ENCODE data around the gene CCDC85C.

The CCDC85C gene

DNA sequence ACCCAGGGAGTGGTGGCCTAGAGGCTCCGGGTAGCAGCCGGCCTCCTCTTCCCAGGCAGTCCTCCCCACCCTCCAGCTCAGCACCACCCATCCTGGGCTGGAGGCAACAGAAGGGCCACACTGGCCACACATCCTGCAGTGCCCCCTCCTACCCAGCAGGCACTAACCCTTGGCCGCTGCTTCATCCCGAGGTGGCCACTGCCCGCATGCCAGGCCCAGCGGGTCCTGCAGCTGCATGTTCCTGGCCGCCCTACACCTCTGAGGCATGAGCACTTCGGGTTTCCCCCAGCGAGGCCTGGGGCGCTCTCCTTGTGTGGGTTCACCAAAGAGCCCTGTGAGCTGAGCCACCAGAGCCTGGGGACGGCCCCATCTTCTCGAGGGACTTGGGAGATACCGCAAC lies 61.4 kb downstream of the CCDC85C start:
- Histone ChIP-seq H3K4me3 (ENCODE audit: low read length) (no peak overlapping the region), H2AFZ (ENCODE audit: low read depth, low read length) (no peak overlapping the region), H3K4me1 (ENCODE audit: insufficient read depth, low read length) (peaks cover 31% of the 10 kb centered on the region), H3K9me3 (ENCODE audit: low read length) (no peaks in the 10 kb centered on the region), H3K27me3 (ENCODE audit: insufficient read depth, low read length) (no peaks in the 10 kb centered on the region), H3K36me3 (ENCODE audit: insufficient read depth, low read length) (no peaks in the 10 kb centered on the region)

DNA sequence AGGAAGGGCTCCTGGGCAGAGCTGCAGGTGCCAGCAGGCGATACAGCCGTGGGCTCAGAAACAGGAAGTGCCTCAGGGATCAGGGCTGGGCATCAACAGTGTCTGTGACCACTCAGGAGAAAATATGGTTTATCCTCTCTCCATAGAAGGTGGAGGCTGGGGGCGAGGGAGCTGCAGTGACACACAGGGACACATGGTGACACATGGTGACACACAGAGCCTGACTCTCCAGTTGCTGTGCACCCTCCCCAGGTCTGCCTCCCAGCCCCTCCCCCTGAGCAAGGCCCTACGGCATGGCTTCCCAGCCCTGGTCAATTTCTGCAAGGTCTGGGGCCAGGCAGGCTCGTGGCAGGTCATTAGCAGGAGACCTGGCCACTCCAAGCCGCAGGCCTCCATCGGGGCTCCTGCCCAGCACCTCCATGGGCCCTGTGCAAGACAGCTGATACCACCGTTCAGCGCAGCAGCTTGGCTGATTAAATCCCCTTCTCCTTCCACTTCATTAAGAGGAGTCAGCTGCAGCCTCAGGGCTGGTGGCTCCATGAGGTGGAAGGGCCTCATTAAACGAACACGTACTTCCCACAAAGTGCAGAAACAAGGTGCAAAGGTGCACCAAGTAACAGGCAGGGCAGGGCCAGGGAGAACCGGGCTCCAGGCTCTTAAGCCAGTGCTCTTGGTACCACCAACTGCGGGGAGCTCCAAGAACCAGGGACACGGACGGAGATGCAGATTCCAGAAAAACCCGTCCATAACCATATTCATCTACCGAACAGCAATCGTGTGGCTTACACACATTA lies 62.1 kb downstream of the CCDC85C start:
- no peak overlapping the region for H2AFZ ChIP-seq (ENCODE audit: low read depth, low read length)
- H3K4me1 ChIP-seq (ENCODE audit: insufficient read depth, low read length) = peaks cover 38% of the 10 kb centered on the region
- no peaks in the 10 kb centered on the region for H3K9me3 ChIP-seq (ENCODE audit: low read length)
- H3K36me3 ChIP-seq (ENCODE audit: insufficient read depth, low read length) = no peaks in the 10 kb centered on the region
- no peaks in the 10 kb centered on the region for H3K27me3 ChIP-seq (ENCODE audit: insufficient read depth, low read length)
- H3K4me3 ChIP-seq (ENCODE audit: low read length) = no peak overlapping the region

DNA sequence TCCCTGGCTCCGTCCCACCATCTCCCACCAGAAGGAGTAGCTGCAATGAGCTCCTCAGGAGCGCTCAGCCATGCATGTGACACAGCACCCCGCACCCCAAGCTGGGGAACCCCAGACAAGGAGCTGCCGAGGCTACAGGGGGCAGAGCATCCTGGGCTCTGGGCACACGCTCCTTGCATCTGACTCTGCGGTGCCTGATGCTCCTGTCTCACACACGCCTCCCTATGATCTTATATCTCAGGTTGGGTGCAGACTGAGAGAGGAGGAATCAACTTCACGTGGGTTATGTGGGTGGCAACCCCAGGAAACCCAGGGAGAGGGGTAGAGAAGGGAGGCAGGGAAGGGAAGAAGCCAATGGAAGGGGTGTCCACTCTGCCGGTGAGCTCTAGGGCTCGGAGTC lies 62.8 kb downstream of the CCDC85C start:
- H3K9me3 ChIP-seq (ENCODE audit: low read length) = no peaks in the 10 kb centered on the region

DNA sequence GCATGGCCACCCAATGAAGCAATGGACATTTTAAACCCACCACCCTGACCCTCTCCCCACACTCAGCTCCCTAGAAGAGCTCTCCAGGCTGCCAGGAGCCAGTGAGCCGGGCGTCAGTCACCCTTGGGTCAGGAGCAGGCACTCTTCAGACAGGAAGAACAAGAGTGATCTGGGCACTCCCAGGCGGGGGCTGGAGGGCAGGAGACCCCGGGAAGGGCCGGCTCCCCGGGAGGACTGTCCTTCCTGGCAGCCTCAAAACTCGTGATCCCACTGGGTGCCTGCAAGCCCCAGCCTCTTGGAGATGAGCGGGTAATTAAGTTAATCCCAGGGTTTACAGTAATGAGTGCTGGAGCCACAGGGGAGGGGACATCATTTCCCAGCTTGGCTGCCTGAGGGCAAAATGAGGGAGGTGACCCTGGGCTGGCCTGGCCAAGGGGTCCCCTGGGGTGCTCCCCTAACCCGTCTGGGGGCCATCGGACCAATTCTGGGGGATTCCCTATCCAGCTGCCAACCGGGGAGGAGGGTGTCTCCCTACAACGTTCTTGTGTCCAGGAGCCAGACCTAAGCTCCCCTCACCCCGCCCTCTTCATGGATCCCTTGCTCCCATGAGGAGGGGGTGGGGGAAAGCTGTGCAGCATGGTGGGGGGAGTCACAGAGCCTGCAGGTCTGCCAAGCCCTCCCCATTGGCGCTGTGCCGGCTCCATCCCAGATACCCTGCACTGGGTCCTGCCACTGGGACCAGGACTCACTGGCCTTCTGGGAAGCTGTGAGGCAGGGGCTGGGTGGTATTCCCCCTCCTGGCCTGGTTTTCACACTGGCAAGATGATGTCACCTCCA lies 63.6 kb downstream of the CCDC85C start:
- no peaks in the 10 kb centered on the region for H3K9me3 ChIP-seq (ENCODE audit: low read length)
- no peak overlapping the region for H3K4me3 ChIP-seq (ENCODE audit: low read length)
- no peak overlapping the region for H2AFZ ChIP-seq (ENCODE audit: low read depth, low read length)
- peaks cover 40% of the 10 kb centered on the region for H3K4me1 ChIP-seq (ENCODE audit: insufficient read depth, low read length)
- H3K27me3 ChIP-seq (ENCODE audit: insufficient read depth, low read length) = no peaks in the 10 kb centered on the region
- no peaks in the 10 kb centered on the region for H3K36me3 ChIP-seq (ENCODE audit: insufficient read depth, low read length)

More for the DNA sequence above, 62.8 kb downstream of the CCDC85C start:
- Histone ChIP-seq H3K4me3 (ENCODE audit: low read length) (no peak overlapping the region), H3K27me3 (ENCODE audit: insufficient read depth, low read length) (no peaks in the 10 kb centered on the region), H3K4me1 (ENCODE audit: insufficient read depth, low read length) (peaks cover 41% of the 10 kb centered on the region), H2AFZ (ENCODE audit: low read depth, low read length) (no peak overlapping the region), H3K36me3 (ENCODE audit: insufficient read depth, low read length) (no peaks in the 10 kb centered on the region)

DNA sequence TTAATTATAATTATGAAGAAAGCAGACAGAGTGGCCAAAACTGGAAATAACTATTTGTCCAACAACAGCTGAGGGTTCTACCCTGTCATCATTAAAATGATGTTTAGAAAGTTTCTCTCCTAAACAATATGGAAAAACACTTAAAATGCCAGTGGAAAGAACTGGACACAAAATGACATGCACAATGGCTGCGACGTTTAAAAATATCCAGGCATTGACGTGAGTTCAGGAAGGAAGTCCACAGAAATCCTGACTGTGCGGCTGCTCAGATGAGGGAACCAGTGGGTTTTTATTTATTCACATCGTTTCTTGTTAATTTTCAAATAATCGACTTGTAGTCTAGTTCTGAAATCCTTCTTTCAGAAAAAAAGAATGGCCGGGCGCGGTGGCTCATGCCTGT lies 64.5 kb downstream of the CCDC85C start:
- Histone ChIP-seq H3K36me3 (ENCODE audit: insufficient read depth, low read length) (no peaks in the 10 kb centered on the region), H3K27me3 (ENCODE audit: insufficient read depth, low read length) (no peaks in the 10 kb centered on the region), H2AFZ (ENCODE audit: low read depth, low read length) (no peak overlapping the region), H3K9me3 (ENCODE audit: low read length) (no peaks in the 10 kb centered on the region), H3K4me3 (ENCODE audit: low read length) (no peak overlapping the region), H3K4me1 (ENCODE audit: insufficient read depth, low read length) (peaks cover 40% of the 10 kb centered on the region)

DNA sequence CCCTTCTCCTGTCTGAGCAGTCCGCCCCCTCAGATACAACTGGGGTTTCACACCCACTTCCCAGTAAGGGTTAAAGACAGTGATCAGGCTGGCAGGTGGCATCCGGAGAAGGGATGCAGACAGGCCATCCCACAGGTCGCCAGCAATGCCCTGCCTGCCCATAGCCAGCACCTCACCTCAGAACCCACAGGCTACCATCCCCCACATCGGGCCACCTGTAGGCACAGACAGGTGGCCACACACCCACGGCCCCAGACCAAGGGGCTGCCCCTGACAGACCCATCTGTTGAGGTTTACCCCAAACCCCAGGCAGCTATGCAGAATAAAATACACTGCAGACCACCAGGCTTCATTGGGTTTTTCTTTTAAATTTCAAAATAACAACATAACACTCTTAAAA lies 65.3 kb downstream of the CCDC85C start:
- H3K9me3 ChIP-seq (ENCODE audit: low read length) = no peaks in the 10 kb centered on the region
- H3K4me1 ChIP-seq (ENCODE audit: insufficient read depth, low read length) = peaks cover 47% of the 10 kb centered on the region
- H3K4me3 ChIP-seq (ENCODE audit: low read length) = no peak overlapping the region
- H3K27me3 ChIP-seq (ENCODE audit: insufficient read depth, low read length) = no peaks in the 10 kb centered on the region
- no peaks in the 10 kb centered on the region for H3K36me3 ChIP-seq (ENCODE audit: insufficient read depth, low read length)
- no peak overlapping the region for H2AFZ ChIP-seq (ENCODE audit: low read depth, low read length)

DNA sequence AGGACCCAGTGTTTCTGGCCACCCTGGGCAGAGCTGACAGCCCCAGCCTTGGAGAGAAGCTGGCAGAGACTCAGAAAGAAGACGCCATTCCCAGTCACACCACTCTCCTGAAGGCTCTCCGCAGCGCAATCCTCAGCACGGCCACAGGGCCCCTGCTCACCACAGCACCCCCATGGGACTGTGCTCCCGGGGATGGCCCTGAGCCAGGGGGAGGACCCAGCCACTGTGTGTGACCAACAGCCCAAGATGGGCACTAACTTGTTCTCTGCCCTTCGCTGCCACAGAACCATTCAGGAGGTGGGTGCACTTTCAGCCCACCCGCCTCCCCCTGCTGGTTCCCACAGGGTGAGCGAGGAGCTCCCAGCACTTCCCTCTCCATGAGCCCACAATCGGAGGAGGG lies 65.7 kb downstream of the CCDC85C start:
- H3K27me3 ChIP-seq (ENCODE audit: insufficient read depth, low read length) = no peaks in the 10 kb centered on the region
- peaks cover 52% of the 10 kb centered on the region for H3K4me1 ChIP-seq (ENCODE audit: insufficient read depth, low read length)
- H2AFZ ChIP-seq (ENCODE audit: low read depth, low read length) = no peak overlapping the region
- H3K36me3 ChIP-seq (ENCODE audit: insufficient read depth, low read length) = no peaks in the 10 kb centered on the region
- no peaks in the 10 kb centered on the region for H3K9me3 ChIP-seq (ENCODE audit: low read length)
- H3K4me3 ChIP-seq (ENCODE audit: low read length) = no peak overlapping the region

DNA sequence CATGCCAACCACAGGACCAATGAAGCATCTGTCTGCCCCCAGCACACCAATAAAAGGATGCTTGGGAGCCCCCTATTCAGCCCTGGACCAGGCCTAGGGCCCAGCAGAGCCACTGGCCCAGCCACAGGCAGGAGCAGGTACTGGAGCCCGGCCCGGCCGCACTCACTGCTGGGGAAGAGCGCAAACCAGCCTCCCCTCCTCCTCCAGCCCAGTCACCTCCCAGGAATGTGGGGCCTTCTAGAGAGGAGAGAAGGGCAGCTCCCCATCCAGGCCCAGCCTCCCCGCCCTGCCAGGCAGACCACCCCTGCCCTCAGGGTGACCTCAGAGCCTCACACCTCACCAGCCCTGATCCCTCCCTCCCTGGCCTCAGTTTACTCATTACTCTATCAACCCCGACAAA lies 66.6 kb downstream of the CCDC85C start:
- Histone ChIP-seq H3K9me3 (ENCODE audit: low read length) (no peaks in the 10 kb centered on the region), H3K36me3 (ENCODE audit: insufficient read depth, low read length) (no peaks in the 10 kb centered on the region), H3K4me1 (ENCODE audit: insufficient read depth, low read length) (peaks cover 59% of the 10 kb centered on the region), H3K27me3 (ENCODE audit: insufficient read depth, low read length) (no peaks in the 10 kb centered on the region), H3K4me3 (ENCODE audit: low read length) (no peak overlapping the region), H2AFZ (ENCODE audit: low read depth, low read length) (no peak overlapping the region)

DNA sequence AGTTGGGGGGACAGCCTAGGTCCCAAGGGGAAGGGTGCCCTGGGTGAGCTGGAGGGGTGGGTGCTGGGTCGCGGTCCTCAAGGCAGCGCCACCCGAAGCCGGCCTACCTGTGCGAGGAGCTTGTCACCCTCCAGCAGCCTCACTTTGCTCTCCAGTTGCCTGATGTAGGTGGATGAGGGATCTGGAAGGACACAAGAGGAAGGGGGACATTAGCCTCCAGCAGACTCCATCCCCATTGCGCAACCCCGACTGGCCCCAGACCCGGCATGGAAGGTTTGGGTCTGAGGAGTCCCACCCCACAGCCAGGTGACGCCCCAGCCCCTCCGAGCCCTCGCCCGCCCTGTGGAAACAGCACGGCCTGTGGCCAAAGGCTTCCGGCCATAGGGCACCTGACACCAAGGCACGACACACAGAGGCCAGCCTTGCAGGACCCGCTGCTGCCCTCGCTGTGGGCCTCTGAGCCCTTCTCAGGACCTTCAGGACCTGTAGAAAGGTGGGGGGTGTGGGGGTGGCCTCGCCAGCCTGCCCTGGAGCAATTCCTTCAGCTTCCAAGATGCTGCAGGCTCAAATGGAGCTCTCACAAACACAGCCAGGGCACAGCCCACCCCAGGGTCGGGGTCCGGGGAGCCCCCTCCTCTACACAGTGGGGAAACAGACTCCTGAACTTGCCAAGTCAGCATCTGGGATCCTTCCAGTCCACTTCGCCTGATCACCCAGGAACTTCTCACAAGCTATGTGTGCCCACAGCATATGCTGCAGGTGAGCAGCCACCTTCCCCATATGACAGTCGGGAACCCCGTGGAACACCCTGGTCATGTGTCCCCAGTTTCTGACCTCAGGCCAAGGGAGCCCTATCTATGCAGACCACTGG lies 67.9 kb downstream of the CCDC85C start:
- H3K36me3 ChIP-seq (ENCODE audit: insufficient read depth, low read length) = no peaks in the 10 kb centered on the region
- peaks cover 68% of the 10 kb centered on the region for H3K4me1 ChIP-seq (ENCODE audit: insufficient read depth, low read length)
- no peaks in the 10 kb centered on the region for H3K9me3 ChIP-seq (ENCODE audit: low read length)
- H3K27me3 ChIP-seq (ENCODE audit: insufficient read depth, low read length) = no peaks in the 10 kb centered on the region
- no peak overlapping the region for H2AFZ ChIP-seq (ENCODE audit: low read depth, low read length)
- H3K4me3 ChIP-seq (ENCODE audit: low read length) = no peak overlapping the region

DNA sequence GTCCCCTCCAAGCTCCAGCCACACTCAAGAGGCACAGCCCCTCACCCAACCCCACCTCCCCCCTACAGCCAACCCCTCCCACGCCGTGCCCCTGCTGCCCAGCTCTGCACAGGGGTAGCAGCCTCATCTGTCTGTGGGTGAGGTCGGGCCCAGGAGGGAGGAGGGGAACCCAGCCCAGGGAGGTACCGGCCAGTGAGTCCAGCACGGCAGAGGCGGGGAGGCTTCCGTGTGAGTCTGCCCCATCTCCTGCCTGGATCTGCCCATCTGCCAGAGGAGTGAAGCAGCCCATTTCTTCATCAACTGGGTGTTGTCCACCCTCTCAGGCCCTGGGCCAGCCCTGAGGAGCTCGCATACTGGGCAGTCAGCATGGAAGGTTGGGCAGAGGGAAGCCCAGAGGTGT lies 68.6 kb downstream of the CCDC85C start:
- H3K27me3 ChIP-seq (ENCODE audit: insufficient read depth, low read length) = no peaks in the 10 kb centered on the region
- H3K36me3 ChIP-seq (ENCODE audit: insufficient read depth, low read length) = no peaks in the 10 kb centered on the region
- H3K4me1 ChIP-seq (ENCODE audit: insufficient read depth, low read length) = peaks cover 75% of the 10 kb centered on the region
- no peaks in the 10 kb centered on the region for H3K9me3 ChIP-seq (ENCODE audit: low read length)
- H3K4me3 ChIP-seq (ENCODE audit: low read length) = no peak overlapping the region
- H2AFZ ChIP-seq (ENCODE audit: low read depth, low read length) = no peak overlapping the region

DNA sequence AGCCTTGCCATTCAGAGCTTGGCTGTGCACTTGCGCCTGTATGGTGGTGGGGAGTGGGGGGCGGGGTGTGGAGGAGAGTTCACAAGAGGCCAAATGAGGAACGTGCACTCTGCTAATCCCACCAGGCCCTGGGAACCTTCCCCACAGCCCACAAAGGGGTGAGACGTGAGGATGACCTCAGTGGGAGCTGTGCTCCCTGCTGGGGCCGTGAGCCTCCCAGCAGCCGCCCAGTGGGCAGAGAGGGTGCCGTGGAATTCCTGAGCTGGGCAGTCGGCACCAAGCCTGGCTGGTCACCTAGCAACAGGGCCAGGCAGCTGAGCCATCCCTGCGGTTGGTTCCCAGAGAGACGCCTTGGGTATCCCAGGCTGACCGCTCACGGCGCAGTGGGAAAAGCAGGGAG lies 69.1 kb downstream of the CCDC85C start:
- no peak overlapping the region for H3K4me3 ChIP-seq (ENCODE audit: low read length)
- H2AFZ ChIP-seq (ENCODE audit: low read depth, low read length) = no peak overlapping the region
- H3K9me3 ChIP-seq (ENCODE audit: low read length) = no peaks in the 10 kb centered on the region
- peaks cover 81% of the 10 kb centered on the region for H3K4me1 ChIP-seq (ENCODE audit: insufficient read depth, low read length)
- H3K27me3 ChIP-seq (ENCODE audit: insufficient read depth, low read length) = no peaks in the 10 kb centered on the region
- H3K36me3 ChIP-seq (ENCODE audit: insufficient read depth, low read length) = no peaks in the 10 kb centered on the region

DNA sequence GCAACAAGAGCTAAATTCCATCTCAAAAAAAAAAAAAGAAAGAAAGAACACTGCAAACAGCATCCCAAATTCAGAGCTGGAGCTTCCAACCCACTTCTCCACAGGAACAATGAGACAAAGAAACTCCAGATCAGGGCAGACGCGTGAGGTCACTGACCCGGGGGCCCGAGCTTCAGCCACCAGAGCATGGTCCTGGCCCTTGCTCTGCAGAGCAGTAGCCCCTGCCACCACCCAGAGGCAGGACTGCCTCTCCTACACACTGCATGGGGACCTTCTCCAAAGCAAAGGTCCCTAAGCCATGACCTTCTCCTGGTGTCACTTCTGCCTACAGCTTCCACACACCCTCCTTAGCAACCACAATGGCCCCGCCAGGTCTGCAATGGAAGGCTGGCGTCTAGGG lies 69.7 kb downstream of the CCDC85C start:
- Histone ChIP-seq H3K4me1 (ENCODE audit: insufficient read depth, low read length) (peaks cover 82% of the 10 kb centered on the region), H3K4me3 (ENCODE audit: low read length) (no peak overlapping the region), H2AFZ (ENCODE audit: low read depth, low read length) (no peak overlapping the region), H3K36me3 (ENCODE audit: insufficient read depth, low read length) (no peaks in the 10 kb centered on the region), H3K9me3 (ENCODE audit: low read length) (no peaks in the 10 kb centered on the region), H3K27me3 (ENCODE audit: insufficient read depth, low read length) (no peaks in the 10 kb centered on the region)

DNA sequence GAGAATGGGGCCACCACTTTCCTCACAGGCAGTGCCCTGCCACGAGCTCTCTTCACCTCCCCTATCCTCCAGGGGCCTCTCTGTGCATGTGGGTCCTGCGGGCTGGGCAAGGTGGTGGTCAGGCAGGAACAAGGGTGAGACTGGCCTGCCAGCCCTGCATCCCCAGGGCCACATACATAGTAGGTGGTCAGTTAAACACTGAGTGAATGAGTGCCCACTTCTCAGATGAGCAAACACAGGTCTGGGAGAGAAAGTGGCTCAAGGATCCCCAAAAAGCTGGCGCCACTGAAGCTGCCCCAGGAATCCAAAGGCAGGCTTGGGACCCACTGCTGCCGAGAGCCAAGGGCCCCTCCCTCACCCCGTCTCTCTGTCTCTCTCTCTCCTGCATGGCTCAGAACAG lies 71.7 kb downstream of the CCDC85C start:
- Histone ChIP-seq H3K36me3 (ENCODE audit: insufficient read depth, low read length) (no peaks in the 10 kb centered on the region), H3K4me3 (ENCODE audit: low read length) (no peak overlapping the region), H2AFZ (ENCODE audit: low read depth, low read length) (no peak overlapping the region), H3K27me3 (ENCODE audit: insufficient read depth, low read length) (no peaks in the 10 kb centered on the region), H3K4me1 (ENCODE audit: insufficient read depth, low read length) (peaks cover 73% of the 10 kb centered on the region), H3K9me3 (ENCODE audit: low read length) (no peaks in the 10 kb centered on the region)
